Uterus (tissue), 4 donors: Measurements from ENCODE around the gene DHX29. TPM values are rescaled to one million over a fixed set of nuclear protein-coding genes. Genes with fewer than 3 reads are reported as not detected.

Experiments used
- DNase-seq, 2 donors: peaks; one replicate each; pipeline ENCODE4 v3.0.0-alpha.2; 2019 to 2020
- H3K27ac ChIP-seq, 2 donors: fragments of 200-600 bp; sonication (generic); 1 replicate in 1 of 2; 2 replicates in 1 of 2; pipeline ENCODE4 v1.5.1; 2016 to 2018
- H3K27me3 ChIP-seq, 2 donors: fragments of 200-600 bp; sonication (generic); one replicate each; pipeline ENCODE4 v1.5.1; 2018 to 2019; ENCODE audit warnings: control low read depth in 1 of 2
- H3K36me3 ChIP-seq, 2 donors: fragments of 200-600 bp; sonication (generic); one replicate each; pipeline ENCODE4 v1.5.1; 2019; ENCODE audit warnings: control low read depth in 1 of 2
- H3K4me1 ChIP-seq, 2 donors: fragments of 200-600 bp; sonication (generic); one replicate each; pipeline ENCODE4 v1.5.1; 2018 to 2019; ENCODE audit warnings: control low read depth in 1 of 2
- H3K4me3 ChIP-seq, 2 donors: fragments of 200-600 bp; sonication (generic); 1 replicate in 1 of 2; 2 replicates in 1 of 2; pipeline ENCODE4 v1.5.1; 2018 to 2019; ENCODE audit warnings: mild to moderate bottlenecking in 1 of 2
- H3K9me3 ChIP-seq, 2 donors: fragments of 200-600 bp; sonication (generic); one replicate each; pipeline ENCODE4 v1.5.1; 2019; ENCODE audit warnings: control low read depth in 1 of 2
- CTCF ChIP-seq, 4 experiments: fragments of 200-600 bp in 2 of 4; fragments of 450-650 bp in 2 of 4; sonication (generic) in 2 of 4; IDR thresholded peaks; one replicate each; pipeline ENCODE4 v1.5.1; 2016 to 2019; ENCODE audit warnings: antibody characterized with exemption in 4 of 4, mild to moderate bottlenecking in 2 of 4, moderate library complexity in 1 of 4
- POLR2A ChIP-seq, 2 donors: fragments of 450-650 bp; IDR thresholded peaks; one replicate each; pipeline ENCODE4 v1.6.1; 2016; ENCODE audit warnings: antibody characterized with exemption in 2 of 2, mild to moderate bottlenecking in 1 of 2, moderate library complexity in 1 of 2
- intact Hi-C: fragments of 100-400 bp; cut with DNase I; formaldehyde crosslinking; loops from one replicate; pipeline ENCODE4 v1.15.1; 2023; ENCODE audit warnings: low total_unique reads
- total RNA-seq, 4 donors: library from RNA; depleted of rRNA in 3 of 4; stranded (reverse); fragments of >200 nt in 3 of 4; gene quantifications; one replicate each; pipeline versions ENCODE4 v1.1.0 to v1.2.4, GENCODE V29; 2014 to 2023
- donor health status: DM: yes; HTN: yes; CAD: no.

The DHX29 gene
- total RNA-seq, 4 donors from 2014 or later: 22.0 to 44.4 (median 27.0) TPM

DNA sequence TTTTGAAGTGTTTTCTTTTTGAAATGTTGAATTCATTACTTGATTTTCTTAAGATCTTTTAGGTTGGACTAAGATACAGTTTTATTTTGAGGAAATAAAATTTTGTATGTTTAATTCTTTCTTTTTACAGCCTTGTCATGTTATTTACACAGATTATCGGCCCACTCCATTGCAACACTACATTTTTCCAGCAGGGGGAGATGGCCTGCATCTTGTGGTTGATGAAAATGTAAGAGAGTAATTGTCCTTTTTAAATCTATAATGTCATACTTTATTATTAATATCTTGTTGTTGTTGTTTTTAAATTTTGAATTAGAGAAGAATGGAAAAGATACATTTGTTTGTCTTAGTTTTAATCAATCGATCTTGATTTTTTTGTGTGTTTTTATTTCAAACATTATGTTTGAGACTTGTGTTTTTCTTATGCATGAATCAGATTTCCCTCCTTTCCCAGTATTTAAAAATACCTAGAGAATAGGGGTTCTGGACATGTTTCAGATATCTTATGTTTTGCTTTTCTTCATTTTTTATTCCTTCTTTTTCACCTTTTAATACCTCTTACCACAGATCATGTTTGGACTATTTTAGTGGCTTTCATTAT, 37.0 kb upstream of the DHX29 start:
- Histone ChIP-seq H3K4me1 (no peaks in the 10 kb centered on the region), H3K36me3 (no peaks in the 10 kb centered on the region), H3K27ac (peak overlapping the region; percentile 35 to 39), H3K9me3 (no peaks in the 10 kb centered on the region), H3K4me3 (no peak overlapping the region), H3K27me3 (no peaks in the 10 kb centered on the region)
- intact Hi-C loops: no loop called here
- TF ChIP-seq POLR2A (IDR thresholded peaks at IDR 0.05) (no peak), CTCF (IDR thresholded peaks at IDR 0.05) (peak; percentile 78 to 84 (median 80))
- DNase-seq: peak; percentile 50 to 69

- Histone ChIP-seq H3K4me1 (no peaks in the 10 kb centered on the region), H3K27ac (peak overlapping the region in 1 of 2 donors; percentile 35), H3K9me3 (no peaks in the 10 kb centered on the region), H3K4me3 (no peak overlapping the region), H3K27me3 (no peaks in the 10 kb centered on the region), H3K36me3 (no peaks in the 10 kb centered on the region)
- no peak for TF ChIP-seq POLR2A (IDR thresholded peaks at IDR 0.05)
- no peak for TF ChIP-seq CTCF (IDR thresholded peaks at IDR 0.05)
- intact Hi-C loops: no loop called here
- DNase-seq: no peak
Observed at GRCh38 chr5:55343609-55344008, 36.1 kb upstream of the DHX29 start.

GRCh38 chr5:55343107-55343506, 35.6 kb upstream of the DHX29 start:
- DNase-seq: no peak
- H3K27ac ChIP-seq: peak overlapping the region in 1 of 2 donors; percentile 8
- no peak for TF ChIP-seq POLR2A (IDR thresholded peaks at IDR 0.05)
- no peak for TF ChIP-seq CTCF (IDR thresholded peaks at IDR 0.05)
- intact Hi-C loops: no loop called here
- H3K27me3 ChIP-seq: no peaks in the 10 kb centered on the region
- H3K4me3 ChIP-seq: no peak overlapping the region
- no peaks in the 10 kb centered on the region for H3K4me1 ChIP-seq
- no peaks in the 10 kb centered on the region for H3K36me3 ChIP-seq
- no peaks in the 10 kb centered on the region for H3K9me3 ChIP-seq

- Histone ChIP-seq H3K4me1 (no peaks in the 10 kb centered on the region), H3K9me3 (no peaks in the 10 kb centered on the region), H3K27ac (no peak overlapping the region), H3K4me3 (no peak overlapping the region), H3K27me3 (no peaks in the 10 kb centered on the region), H3K36me3 (no peaks in the 10 kb centered on the region)
- intact Hi-C loops: no loop called here
- TF ChIP-seq POLR2A (IDR thresholded peaks at IDR 0.05): no peak
- DNase-seq: no peak
Observed at GRCh38 chr5:55338810-55339243, 31.3 kb upstream of the DHX29 start.

- TF ChIP-seq POLR2A (IDR thresholded peaks at IDR 0.05) (no peak), CTCF (IDR thresholded peaks at IDR 0.05) (no peak)
- Histone ChIP-seq H3K27ac (no peak overlapping the region), H3K9me3 (no peaks in the 10 kb centered on the region), H3K4me3 (no peak overlapping the region), H3K27me3 (no peaks in the 10 kb centered on the region), H3K4me1 (no peaks in the 10 kb centered on the region), H3K36me3 (no peaks in the 10 kb centered on the region)
- intact Hi-C loops: no loop called here
- no peak for DNase-seq
Observed at GRCh38 chr5:55338092-55338613, 30.7 kb upstream of the DHX29 start.
